ENCODE measurements around the gene GP1BA. TPM values are rescaled to one million over a fixed set of nuclear protein-coding genes. Genes with fewer than 3 reads are reported as not detected.

The GP1BA gene
- total and polyA plus RNA-seq, 2 of the 8 experiments (the other 6 are each of a cell fraction or from before 2014, with no cell fraction given), result not detected

- no peak for TF ChIP-seq NANOG (IDR thresholded peaks at IDR 0.05; ENCODE audit: insufficient read depth, low read depth, low read length, poor library complexity, severe bottlenecking)
Measured at GRCh38 chr17:4901648-4902344, 30.3 kb upstream of the GP1BA start (continued).
